ENCODE measurements around the gene NAGPA. TPM values are rescaled to one million over a fixed set of nuclear protein-coding genes. Genes with fewer than 3 reads are reported as not detected.
"Not testable (repeated sequence)": the region's sequence is repeated elsewhere in the genome, so short reads cannot be mapped to it uniquely, and the experiment has no call there.

NAGPA gene, protein sequence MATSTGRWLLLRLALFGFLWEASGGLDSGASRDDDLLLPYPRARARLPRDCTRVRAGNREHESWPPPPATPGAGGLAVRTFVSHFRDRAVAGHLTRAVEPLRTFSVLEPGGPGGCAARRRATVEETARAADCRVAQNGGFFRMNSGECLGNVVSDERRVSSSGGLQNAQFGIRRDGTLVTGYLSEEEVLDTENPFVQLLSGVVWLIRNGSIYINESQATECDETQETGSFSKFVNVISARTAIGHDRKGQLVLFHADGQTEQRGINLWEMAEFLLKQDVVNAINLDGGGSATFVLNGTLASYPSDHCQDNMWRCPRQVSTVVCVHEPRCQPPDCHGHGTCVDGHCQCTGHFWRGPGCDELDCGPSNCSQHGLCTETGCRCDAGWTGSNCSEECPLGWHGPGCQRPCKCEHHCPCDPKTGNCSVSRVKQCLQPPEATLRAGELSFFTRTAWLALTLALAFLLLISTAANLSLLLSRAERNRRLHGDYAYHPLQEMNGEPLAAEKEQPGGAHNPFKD
- total RNA-seq, result 10 to 100 TPM in 1 of 2 donors, 1 to 10 TPM in 1; 9.6 to 21.0 TPM
- polyA plus RNA-seq (ENCODE audit: insufficient read length in 6 of 6), result 10 to 100 TPM in 1 of 6 donors, 1 to 10 TPM in 5; 7.7 to 10.3 (median 8.8) TPM
- long read RNA-seq, donor 1, result 0 reads
- long read RNA-seq, donor 2, result 0 reads
- long read RNA-seq, donor 3, partial matches to known transcripts, result 0 of 1 reads
- long read RNA-seq, donor 3, other reads (novel, unspliced or antisense), result 0 of 1 reads
- long read RNA-seq, donor 4, partial matches to known transcripts, result 1 of 11 reads
- long read RNA-seq, donor 4, other reads (novel, unspliced or antisense), result 7 of 11 reads
- long read RNA-seq, donor 5, partial matches to known transcripts, result 0 of 2 reads
- long read RNA-seq, donor 5, other reads (novel, unspliced or antisense), result 0 of 2 reads
- long read RNA-seq, donor 6, partial matches to known transcripts, result 0 of 1 reads
- long read RNA-seq, donor 6, other reads (novel, unspliced or antisense), result 0 of 1 reads
- long read RNA-seq, donor 7, result 0 reads
- long read RNA-seq, donor 8, partial matches to known transcripts, result 0 of 2 reads
- long read RNA-seq, donor 8, other reads (novel, unspliced or antisense), result 0 of 2 reads
- long read RNA-seq, donor 9, result 0 reads
- long read RNA-seq, donor 10, transcript NAGPA-201 (10 exons, 2,202 nt), result major isoform, 23 of 35 reads
- long read RNA-seq, donor 10, partial matches to known transcripts, result 5 of 35 reads
- long read RNA-seq, donor 10, other reads (novel, unspliced or antisense), result 7 of 35 reads
- long read RNA-seq, donor 11, result 0 reads
- long read RNA-seq, donor 12, result 0 reads

DNA sequence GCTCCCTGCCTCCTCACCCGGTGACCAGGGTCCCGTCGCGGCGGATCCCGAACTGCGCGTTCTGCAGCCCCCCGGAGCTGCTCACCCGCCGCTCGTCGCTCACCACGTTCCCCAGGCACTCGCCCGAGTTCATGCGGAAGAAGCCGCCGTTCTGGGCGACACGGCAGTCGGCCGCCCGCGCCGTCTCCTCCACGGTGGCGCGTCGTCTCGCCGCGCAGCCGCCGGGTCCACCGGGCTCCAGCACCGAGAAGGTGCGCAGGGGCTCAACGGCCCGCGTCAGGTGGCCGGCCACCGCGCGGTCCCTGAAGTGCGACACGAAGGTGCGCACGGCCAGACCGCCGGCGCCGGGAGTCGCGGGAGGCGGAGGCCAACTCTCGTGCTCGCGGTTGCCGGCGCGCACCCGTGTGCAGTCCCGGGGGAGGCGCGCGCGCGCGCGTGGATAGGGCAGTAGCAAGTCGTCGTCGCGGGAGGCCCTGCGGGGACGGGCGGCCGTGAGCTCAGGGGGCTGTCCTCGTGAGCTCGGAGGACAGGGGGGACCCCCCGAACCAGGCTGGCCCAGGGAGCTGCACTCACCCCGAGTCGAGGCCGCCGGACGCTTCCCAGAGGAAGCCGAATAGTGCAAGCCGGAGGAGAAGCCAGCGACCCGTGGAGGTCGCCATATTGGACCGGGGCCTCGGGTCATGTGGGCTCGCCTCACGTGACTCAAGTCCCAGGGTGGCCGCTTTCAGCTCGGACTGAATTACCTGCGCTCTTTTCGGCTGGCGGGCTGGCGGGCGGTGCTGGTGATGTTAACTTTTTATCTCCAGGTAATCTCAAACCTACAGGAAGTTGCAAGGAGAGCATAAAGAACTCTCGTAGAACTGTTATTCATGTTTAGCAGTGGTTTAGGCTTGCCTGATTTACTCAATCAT lies at the start of gene NAGPA:
Gene NAGPA, minus strand, starts transcription at position 680 of the 911 bp plus-strand sequence. Its CDS starts 21 bp downstream, at position 659.
- peaks cover 14 to 17% of the 10 kb centered on the region in 2 donors for H3K4me1 ChIP-seq
- peak within 1 kb of the TSS; percentile 71 to 81 for H3K27ac ChIP-seq
- H3K36me3 ChIP-seq, result peaks cover 0 to 21% of the 10 kb centered on the region in 2 donors
- intact Hi-C loops (cut with DNase I), result no loop called here
- peak; percentile 96 for ATAC-seq
- H3K4me3 ChIP-seq, result peak within 1 kb of the TSS; percentile 75 to 96
- DNase-seq, result peak; percentile 80 to 95 (median 91)
- H3K27me3 ChIP-seq, result no peaks in the 10 kb centered on the region
- no peaks in the 10 kb centered on the region for H3K9me3 ChIP-seq
- TF ChIP-seq, protein P1, sequence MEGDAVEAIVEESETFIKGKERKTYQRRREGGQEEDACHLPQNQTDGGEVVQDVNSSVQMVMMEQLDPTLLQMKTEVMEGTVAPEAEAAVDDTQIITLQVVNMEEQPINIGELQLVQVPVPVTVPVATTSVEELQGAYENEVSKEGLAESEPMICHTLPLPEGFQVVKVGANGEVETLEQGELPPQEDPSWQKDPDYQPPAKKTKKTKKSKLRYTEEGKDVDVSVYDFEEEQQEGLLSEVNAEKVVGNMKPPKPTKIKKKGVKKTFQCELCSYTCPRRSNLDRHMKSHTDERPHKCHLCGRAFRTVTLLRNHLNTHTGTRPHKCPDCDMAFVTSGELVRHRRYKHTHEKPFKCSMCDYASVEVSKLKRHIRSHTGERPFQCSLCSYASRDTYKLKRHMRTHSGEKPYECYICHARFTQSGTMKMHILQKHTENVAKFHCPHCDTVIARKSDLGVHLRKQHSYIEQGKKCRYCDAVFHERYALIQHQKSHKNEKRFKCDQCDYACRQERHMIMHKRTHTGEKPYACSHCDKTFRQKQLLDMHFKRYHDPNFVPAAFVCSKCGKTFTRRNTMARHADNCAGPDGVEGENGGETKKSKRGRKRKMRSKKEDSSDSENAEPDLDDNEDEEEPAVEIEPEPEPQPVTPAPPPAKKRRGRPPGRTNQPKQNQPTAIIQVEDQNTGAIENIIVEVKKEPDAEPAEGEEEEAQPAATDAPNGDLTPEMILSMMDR (IDR thresholded peaks at IDR 0.05), result no peak

DNA sequence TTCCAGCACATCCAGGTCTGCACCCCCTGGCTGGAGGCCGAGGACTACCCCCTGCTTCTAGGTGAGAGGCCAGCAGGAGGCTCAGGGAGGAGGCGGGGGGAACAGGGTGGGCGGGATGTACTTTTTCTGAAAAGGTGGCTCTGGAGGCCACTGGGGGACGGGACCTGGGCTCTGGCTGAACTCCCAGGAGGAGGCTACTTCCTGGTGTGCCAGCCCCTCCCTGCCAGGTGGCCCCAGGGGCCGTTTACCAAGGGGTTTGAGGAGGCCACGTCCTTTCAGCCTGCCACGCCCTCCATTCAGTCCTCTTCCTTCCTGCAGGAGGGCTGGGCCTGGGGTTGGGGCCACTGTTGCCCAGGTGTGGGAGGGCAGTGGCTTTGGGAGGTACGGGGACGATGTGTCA lies 47.3 kb upstream of the NAGPA start:
- H3K4me1 ChIP-seq; ATAC-seq; H3K27ac ChIP-seq; H3K27me3 ChIP-seq; H3K9me3 ChIP-seq; intact Hi-C loops (cut with DNase I); H3K4me3 ChIP-seq: not testable (repeated sequence)
- DNase-seq, result peak in 1 of 4 donors; percentile 60
- peaks cover 0 to 93% of the 10 kb centered on the region in 2 donors for H3K36me3 ChIP-seq

DNA sequence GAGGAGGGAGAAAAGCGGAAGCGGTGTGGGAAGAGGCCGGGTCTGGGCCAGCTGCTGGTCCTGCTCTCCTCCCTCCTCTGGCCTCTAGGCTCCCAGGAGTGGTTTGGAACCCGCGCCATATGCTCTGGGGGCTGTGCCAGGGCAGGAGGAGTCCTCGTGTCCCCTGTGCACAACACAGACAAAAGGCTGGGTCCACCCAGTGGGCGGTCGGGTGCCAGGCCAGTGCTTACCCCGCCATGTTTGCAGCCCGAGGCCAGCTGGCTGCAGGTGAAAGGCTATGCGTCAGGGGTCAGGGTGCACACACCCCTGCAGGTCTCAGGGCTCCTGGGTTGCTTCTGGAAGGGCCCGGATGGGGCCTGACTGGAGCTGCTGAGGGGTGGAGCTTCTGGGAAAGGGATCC lies 46.7 kb upstream of the NAGPA start:
- H3K9me3 ChIP-seq; DNase-seq; H3K27ac ChIP-seq; H3K4me1 ChIP-seq; intact Hi-C loops (cut with DNase I); H3K27me3 ChIP-seq; H3K4me3 ChIP-seq; ATAC-seq: not testable (repeated sequence)
- peaks cover 0 to 93% of the 10 kb centered on the region in 2 donors for H3K36me3 ChIP-seq

DNA sequence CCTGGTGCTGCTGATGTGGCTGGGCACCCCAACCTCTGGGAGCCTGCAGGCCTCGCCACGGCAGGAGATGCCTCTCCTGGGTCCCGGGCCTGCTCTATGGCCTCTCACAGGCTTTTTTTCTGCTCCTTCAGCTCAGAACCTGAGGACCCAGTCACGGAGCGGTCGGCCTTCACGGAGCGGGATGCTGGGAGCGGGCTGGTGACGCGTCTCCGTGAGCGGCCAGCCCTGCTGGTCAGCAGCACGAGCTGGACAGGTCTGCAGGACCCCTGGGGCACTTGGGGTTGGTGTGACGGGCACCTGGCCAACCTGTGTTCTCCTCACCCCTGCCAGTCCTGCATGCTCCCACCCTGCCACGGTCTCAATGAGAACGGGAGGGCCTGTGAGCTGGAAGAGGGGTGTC lies 44.9 kb upstream of the NAGPA start:
- intact Hi-C loops (cut with DNase I), result no loop called here
- H3K36me3 ChIP-seq, result peaks cover 0 to 95% of the 10 kb centered on the region in 2 donors
- ATAC-seq, result no peak

DNA sequence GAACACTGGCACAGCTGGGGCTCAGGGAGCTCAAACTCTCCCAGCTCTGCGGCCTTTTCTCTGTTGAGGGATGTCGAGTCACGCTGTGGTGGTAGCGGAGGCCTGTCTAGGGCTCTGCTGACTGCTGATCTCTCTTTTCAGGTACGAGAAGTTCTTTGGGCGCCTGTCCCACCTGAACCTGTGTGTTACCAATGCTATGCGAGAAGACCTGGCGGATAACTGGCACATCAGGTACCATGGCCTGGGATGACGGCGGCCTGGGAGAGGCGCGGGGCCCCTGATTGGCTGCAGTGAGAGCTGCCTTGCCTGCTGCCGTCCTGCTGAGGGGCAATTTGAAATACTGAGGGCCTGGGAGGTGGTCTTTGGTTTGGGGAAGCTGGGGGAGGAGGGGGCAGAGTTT lies 43.6 kb upstream of the NAGPA start:
- TF ChIP-seq, protein P1 (IDR thresholded peaks at IDR 0.05), result no peak

More for the DNA sequence above, 44.9 kb upstream of the NAGPA start:
- no peaks in the 10 kb centered on the region for H3K9me3 ChIP-seq
- no peaks in the 10 kb centered on the region for H3K4me1 ChIP-seq
- H3K27ac ChIP-seq, result no peak overlapping the region
- TF ChIP-seq, protein P1 (IDR thresholded peaks at IDR 0.05), result no peak
- no peak for DNase-seq
- no peak overlapping the region for H3K4me3 ChIP-seq
- no peaks in the 10 kb centered on the region for H3K27me3 ChIP-seq

More for the DNA sequence above, 43.6 kb upstream of the NAGPA start:
- ATAC-seq (no peak), DNase-seq (no peak)
- intact Hi-C loops (cut with DNase I), result no loop called here
- Histone ChIP-seq H3K27ac (no peak overlapping the region), H3K4me3 (no peak overlapping the region), H3K9me3 (no peaks in the 10 kb centered on the region), H3K27me3 (no peaks in the 10 kb centered on the region), H3K36me3 (peaks cover 0 to 84% of the 10 kb centered on the region in 2 donors), H3K4me1 (peaks cover 0 to 12% of the 10 kb centered on the region in 2 donors)
